Vagina (tissue), 2 donors: ENCODE measurements around the gene SECTM1.
A peak's percentile ranks its signal among the peaks of the same experiment; 100 is the strongest.

Experiments used
- POLR2A ChIP-seq, 2 donors: fragments of 450-650 bp; IDR thresholded peaks; one replicate each; pipeline ENCODE4 v1.6.1; 2017; ENCODE audit warnings: antibody characterized with exemption in 2 of 2, mild to moderate bottlenecking in 2 of 2, moderate library complexity in 2 of 2
- POLR2AphosphoS5 ChIP-seq, 2 donors: sonication (generic); formaldehyde crosslinking; IDR thresholded peaks; one replicate each; pipeline ENCODE4 v1.9.0; 2017; ENCODE audit warnings: antibody characterized with exemption in 2 of 2, mild to moderate bottlenecking in 2 of 2, low read depth in 1 of 2; ENCODE audit not compliant: insufficient read depth in 1 of 2
- TF ChIP-seq, protein P1 (sequence below), 3 experiments: fragments of 450-650 bp in 2 of 3; fragments of 200-600 bp in 1 of 3; sonication (generic) in 1 of 3; IDR thresholded peaks; one replicate each; pipeline ENCODE4 v1.5.1; 2017 to 2019; ENCODE audit warnings: antibody characterized with exemption in 3 of 3, mild to moderate bottlenecking in 2 of 3, moderate library complexity in 2 of 3

DNA sequence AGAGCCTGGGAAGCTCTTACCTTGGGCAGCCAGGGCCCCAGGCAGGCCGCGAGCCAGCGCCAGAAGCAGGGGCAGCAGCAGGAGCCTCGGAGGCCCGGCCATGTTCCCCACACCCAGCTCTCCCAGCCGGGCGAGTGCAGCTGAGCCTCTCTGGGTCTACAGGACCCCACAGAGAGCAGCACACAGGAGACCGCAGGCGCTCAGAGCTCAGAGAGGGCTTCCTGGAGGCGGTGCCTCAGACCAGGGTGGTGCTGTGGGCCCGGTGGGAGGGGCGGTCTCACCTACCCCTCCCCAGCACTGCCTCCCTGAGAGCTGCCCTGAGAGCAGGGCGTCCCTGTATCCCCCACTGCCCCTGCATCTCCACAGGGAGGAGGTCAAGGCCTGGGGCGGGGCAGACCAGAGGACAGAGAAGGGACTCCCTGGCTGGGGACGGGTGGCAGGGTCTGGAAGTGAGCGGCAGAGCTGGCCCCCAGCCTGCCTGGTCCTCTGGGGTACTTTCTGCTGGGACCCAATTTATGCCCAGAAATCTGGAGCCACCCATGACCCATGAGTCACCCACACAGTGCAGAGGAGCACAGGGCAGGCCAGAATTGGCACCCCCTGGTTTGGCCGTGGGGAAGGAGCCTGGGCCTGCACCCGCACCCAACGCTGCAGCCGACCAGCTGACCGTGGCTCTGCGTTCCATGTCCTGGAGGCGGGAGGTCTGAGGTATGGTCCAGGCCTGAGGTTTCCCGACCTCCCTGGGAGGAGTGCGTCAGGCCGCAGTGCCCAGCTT is 16.0 kb downstream of the SECTM1 start, which contains the start of gene CD7:
- TF ChIP-seq, protein P1, sequence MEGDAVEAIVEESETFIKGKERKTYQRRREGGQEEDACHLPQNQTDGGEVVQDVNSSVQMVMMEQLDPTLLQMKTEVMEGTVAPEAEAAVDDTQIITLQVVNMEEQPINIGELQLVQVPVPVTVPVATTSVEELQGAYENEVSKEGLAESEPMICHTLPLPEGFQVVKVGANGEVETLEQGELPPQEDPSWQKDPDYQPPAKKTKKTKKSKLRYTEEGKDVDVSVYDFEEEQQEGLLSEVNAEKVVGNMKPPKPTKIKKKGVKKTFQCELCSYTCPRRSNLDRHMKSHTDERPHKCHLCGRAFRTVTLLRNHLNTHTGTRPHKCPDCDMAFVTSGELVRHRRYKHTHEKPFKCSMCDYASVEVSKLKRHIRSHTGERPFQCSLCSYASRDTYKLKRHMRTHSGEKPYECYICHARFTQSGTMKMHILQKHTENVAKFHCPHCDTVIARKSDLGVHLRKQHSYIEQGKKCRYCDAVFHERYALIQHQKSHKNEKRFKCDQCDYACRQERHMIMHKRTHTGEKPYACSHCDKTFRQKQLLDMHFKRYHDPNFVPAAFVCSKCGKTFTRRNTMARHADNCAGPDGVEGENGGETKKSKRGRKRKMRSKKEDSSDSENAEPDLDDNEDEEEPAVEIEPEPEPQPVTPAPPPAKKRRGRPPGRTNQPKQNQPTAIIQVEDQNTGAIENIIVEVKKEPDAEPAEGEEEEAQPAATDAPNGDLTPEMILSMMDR (IDR thresholded peaks at IDR 0.05), result no peak
- TF ChIP-seq POLR2A (IDR thresholded peaks at IDR 0.05), result no peak
- TF ChIP-seq POLR2AphosphoS5 (IDR thresholded peaks at IDR 0.05; ENCODE audit: insufficient read depth in 1 of 2, low read depth in 1 of 2), result peak in 1 of 2 donors; percentile 25
